GM18526 (cell line): ENCODE measurements around the gene LRRTM4.

Source experiments
- POLR2A ChIP-seq: IDR thresholded peaks from 3 replicates; pipeline ENCODE4 v1.6.1; 2011; ENCODE audit not compliant: insufficient read length; ENCODE audit errors: extremely low read depth

The LRRTM4 gene

DNA sequence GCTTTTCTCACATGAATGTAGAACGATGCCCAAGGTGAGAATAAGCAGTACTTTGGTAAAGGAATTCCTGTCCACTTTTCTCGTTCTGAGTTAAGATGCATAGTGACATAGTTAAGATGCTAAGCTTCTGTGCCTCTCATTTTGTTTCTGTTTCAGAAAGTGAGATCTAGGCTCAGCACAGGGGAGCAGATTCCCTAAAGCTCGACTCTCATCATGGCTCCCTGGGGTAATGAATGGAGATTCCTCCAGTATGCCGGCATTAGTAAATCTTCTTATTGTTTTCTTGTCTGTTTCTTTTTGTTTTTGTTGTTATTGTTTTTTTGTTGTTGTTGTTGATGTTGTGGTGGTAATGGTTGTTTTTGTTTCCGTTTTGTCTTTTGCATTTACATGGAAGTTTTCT lies 225.4 kb downstream of the LRRTM4 start:
- no peak for TF ChIP-seq POLR2A

DNA sequence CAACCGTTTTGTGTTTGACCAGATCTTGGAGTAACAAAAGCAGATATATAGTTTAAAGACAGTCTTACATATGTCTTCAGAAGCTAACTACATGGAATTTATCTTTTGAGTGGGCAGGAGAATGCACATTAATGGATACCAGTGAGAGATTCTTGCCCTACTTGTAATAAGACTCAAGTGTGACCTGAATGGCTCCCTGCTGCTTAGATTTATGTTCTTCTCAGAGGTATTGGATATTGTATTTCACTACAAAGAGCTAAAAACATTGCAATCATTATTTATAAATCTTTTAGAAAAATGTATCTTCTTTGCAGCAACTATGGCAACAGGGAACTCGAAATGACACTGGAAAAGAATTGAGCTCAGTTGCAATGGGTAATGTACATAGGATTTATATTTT lies 227.7 kb downstream of the LRRTM4 start:
- no peak for TF ChIP-seq POLR2A

DNA sequence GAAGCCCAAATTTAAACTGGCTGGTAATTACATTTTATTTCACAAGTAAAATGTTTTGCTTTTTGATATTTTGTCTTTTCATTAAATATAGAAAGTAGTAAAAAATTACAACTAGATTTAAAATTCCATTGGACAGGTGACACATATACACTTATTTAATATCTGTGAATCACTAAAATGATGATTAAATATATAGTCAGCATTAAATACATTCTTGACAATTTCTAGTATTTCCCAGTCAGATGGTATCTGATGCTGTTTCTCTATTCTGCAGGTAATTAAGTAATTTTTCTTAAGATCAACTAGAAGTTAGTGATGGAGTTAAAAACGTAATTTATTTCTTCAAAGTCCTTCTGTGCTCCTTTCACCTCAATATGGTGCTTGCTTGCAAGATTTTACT lies 237.8 kb downstream of the LRRTM4 start:
- TF ChIP-seq POLR2A, result no peak

DNA sequence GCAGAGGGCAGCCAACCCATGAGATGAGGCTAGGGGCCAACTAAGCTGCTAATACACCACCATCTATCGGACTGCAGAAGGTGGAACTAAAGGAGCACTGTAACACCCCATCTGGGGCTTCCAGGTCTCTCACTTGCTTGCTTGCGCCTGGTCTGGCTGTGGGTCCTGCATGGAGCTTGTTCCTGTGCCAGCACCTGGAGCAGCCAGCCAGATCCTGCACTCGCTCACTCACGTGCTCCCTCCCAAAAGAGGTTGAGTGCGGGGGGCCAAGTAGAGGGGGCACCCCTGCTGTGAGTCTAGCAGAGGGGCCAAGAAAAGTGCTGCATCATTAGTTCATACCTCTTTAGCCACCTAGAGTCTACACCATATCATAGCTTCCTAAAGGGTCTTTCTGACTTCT lies 250.9 kb downstream of the LRRTM4 start:
- TF ChIP-seq POLR2A, result no peak

DNA sequence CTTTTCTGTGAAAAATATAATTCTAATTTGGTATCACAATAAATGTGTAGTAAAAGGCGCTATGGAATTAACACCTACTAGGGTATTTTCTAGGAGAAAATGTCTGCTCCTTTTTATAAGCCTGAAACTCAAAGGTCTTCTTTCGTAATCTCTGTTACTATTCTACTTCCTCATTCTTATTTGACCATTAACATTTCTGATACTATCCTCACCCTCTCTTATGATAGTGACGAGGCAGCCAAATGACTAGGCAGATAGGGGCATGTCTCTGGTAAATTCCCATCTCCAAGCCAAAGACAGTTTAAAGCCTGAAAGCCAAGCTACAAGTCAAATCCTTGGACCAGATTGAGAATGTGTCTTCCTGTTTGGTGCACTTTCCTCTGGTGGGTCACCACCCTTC lies 251.7 kb downstream of the LRRTM4 start:
- TF ChIP-seq POLR2A, result no peak

DNA sequence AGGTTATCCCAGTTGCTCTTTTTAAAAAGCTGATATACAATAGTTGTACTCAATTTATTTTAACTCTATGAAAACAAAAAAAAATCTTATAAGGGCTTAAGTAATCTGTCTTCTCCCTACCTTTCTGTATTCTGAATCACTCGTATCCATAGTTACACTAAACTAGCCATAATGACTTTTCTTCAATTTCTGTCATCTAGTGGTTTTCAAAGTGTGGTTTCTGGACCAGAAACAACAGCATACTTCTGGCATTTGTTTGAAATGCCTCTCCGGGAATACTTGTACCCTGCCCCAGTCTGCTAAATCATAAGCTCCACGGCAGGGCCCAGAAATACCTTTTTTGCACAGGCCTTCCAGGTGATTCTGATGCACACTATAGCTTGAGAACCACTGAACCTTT lies 253.6 kb downstream of the LRRTM4 start:
- TF ChIP-seq POLR2A, result no peak

DNA sequence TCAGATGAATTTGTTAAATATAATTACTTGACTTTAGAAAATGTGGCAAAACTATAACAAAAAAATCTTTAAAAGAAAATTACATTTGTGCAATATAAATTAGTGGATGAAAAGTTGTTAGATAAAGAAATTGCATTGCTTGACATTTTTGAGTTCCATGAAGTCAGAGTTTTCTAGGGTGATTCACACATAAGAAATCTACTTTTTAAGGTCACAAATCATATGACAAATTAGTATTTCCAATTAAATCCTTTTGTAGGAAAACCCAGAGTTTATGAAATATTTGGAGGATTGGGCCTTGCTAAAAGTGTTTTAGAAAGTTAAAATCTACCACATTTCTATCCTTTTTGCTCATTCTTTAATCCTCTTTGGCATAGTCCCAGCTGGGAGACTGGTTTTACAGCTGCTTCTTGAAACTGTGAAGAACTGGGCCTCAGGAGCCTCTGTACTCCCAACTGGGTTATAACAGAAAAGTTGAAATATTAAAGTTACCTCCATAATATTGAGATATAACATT lies 289.2 kb downstream of the LRRTM4 start:
- TF ChIP-seq POLR2A, result no peak

DNA sequence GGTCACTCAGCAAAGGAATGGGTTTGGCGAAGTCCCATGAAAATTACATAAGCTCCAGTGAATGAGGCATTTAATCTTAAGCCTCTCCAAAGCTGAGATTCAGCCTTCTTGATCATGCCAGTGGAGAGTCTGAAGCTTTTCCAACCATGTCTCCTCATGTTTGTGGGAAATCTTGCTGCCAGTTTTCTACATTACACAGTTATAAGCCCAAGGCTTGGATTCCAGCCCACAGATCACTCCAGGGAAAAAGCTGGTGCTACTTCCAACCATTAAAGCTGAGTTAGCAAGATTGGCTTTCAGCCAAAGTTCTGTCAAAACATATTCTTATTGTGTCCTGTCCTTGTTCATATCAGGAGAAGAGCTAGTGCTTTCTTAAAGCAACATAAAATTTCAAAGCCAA lies 293.8 kb downstream of the LRRTM4 start:
- TF ChIP-seq POLR2A, result no peak

DNA sequence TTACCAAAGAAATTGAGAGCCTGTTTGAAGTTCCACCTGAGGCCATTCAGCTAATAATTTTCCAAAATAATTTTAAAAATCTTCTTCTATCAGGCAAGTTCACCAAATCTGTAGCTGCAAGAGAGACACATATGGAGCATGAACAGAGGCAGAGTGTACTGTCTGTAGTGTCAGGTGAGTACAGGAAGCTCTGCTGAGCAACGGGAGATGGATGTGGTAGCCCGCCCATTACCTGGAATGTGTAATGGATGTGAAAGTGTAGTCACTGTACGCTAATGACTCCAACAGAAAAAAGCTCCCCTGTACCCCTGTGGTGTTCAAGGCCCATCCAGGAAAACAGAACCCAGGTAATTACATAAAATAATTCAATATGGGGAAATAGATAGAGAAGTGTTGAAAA lies 311.5 kb downstream of the LRRTM4 start:
- no peak for TF ChIP-seq POLR2A

DNA sequence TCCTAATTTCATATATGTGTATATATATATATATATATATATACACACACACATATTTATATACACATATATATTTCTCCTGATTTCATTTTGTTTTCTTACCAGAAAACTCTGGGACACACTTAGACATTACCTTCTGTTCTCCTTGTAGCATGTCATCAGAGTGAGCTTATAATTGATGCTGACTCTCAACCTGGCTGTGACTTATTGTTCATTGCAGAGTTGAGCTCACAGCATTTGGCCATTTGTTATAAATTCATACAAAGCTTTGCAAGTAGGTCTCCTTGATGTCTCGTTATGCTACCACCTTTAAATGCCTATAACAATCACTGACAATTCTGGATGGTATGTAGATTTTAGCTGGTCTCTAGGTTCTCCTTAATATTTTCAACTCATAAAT lies 314.8 kb downstream of the LRRTM4 start:
- TF ChIP-seq POLR2A, result no peak

DNA sequence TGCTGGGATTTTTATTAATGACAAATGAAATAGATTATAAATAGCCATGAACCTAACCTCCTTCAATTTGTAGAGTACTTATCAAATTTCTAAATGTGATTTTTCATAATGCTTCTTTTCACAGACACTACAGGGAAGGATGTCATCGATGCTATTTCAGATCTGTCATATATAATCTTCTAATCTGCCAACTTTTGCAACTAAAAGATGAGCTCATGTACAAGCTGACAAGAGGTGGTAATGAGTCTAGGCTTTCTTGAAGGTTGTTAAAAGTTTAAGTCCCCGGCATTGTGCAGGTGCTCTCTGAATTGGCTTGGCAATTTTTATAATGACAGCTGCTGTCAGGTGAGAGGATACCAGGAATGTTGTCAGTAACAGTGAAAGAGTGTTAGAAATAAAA lies 320.4 kb downstream of the LRRTM4 start:
- TF ChIP-seq POLR2A, result no peak

DNA sequence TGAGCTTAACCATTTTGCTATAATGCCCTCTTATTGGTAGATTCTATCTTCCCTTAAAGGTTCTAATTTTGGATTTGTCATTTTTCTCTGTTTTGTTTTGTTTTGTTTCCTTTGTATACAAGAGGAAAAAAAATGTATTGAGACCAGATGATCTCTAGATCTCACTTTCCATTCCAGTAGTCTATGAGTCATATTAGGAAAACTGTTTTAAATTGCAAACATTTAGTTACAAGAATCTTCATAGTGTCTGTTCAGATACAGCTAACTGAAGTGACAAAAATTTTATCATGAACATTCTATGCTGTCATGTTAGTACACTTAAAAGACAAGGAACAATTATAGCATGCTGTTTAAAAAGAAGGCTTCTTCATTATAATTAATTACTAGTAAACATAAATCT lies 322.8 kb downstream of the LRRTM4 start:
- no peak for TF ChIP-seq POLR2A

DNA sequence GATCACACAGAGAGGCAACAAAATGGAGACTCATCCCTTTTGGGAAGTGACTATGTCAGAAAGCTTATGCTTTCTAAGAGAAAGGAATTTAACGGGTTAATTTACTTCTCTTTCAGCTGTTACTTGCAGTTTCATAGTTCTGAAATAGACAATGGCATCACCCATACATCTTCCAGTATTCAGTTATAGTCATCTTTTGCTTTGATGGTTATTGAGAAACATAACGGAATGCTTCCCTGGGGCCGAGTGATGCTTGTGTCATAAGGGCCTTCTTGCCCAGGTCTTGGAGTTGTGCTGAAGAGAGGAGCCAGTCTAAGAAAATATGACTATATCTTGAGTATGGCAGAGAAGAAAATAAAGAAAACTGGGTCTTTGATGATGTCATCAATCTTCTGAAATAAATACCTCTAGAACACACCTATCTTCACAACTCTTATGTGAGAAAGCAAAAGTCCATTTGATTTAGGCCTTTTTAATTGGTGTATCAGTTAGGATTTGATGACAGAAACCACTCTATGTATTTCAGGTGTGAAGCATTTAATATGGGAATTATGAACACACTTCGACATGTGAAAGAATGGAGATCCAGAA lies 328.2 kb downstream of the LRRTM4 start:
- no peak for TF ChIP-seq POLR2A

DNA sequence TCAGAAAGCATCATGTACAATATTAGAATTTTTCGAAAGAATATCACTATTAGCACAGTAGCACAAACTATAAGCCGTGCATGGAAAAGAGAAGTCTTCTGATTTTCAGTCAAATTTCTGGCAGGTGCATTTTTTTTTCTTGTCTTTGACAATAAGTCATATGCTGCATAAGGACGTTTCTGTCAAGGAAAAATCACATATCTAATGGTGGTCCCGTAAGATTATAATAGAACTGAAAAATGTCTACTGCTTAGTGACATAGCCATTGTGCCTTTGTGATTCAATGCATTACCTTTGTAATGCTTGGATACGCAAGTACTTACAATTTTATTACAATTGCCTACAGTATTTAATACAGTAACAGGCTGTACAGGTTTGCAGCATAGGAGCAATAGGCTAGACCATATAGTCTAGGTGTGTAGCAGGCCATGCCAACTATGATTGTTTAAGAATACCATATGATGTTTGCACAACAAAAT lies 329.3 kb downstream of the LRRTM4 start:
- TF ChIP-seq POLR2A, result no peak

DNA sequence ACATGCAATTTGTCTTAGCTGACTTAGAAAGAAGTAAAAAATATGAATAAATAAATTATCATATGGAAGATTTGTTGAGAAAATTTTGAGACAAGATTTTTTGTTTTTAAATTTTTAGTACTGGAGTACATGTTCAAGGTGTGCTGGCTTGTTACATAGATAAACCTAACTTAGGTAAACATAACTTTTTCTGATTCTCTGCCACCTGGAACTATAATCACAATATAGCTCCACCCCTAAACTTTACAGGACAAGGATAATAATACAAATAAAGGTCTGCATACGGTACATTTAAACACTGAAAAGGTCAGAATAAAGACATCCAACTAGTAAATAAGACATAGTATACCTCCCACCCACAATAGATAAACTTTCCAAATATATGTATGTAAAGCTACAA lies 330.5 kb downstream of the LRRTM4 start:
- no peak for TF ChIP-seq POLR2A

DNA sequence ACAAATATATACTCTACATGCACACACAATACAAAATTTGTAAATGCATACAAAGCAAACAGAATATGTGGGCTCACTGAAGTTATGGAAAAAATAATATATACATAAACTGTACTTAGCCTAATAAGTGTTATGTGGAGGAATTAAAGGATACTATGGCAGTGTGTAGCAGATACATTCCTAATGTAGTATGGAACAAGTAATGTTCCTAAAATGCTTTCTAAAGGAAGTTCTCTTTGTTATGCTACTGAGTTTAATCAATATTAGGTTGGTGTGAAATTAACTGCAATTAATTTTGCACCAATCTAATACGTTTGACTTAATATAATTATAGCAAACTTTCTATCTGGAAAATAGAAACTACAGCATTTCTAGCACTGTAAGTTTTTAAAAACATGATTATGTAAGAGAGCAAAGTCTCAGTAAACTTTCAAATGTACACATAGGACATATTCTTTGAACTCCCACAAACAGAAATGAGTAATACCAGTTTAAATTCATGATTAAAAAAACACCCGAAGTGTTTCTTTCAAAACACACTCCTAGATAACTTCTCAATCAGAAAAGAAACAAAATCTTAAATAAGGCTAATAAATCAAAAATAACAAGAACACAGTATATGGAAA lies 331.3 kb downstream of the LRRTM4 start:
- TF ChIP-seq POLR2A, result no peak

DNA sequence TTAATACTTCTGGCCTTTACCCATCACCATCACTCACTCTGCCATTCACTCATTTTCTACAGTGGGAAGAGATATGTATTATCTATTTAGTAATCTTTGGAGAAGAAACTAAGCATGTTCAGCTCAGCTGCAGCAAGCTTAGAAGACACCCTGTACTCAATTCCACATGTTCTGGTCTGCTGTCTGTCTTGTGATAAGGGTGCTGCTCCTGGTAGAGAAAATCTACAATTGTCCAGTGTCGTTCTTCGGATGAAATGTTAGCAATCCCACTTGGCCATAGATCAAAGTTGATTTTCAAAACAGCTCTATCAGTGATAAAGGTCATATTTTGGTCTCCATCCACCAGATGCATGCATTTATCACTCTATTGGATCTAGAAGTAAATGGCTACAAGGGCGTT lies 337.1 kb downstream of the LRRTM4 start:
- TF ChIP-seq POLR2A, result no peak
